ENCODE results near the gene TIMM21.

The TIMM21 gene

DNA sequence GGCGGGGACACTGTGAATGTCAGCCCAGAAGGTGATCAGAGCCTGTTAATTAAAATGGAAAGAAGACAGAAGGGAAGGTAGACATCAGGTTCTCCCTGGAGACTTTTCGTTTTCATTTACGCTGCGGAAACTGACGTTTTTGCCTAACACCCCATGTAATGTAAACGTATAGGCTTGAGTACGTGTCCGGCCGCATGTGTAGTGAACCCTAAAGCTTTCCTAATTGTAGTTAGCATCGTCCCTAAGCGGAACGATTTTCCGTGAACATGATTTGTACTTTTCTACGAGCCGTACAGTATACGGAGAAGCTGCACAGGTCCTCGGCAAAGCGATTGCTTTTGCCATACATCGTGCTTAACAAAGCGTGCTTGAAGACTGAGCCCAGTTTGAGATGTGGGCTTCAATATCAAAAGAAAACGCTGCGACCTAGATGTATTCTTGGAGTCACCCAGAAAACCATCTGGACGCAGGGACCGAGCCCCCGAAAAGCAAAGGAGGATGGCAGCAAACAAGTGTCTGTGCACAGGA lies 284 bp downstream of the TIMM21 start:
- DNase-seq, result no peak

- no peak for DNase-seq
These were observed 1.6 kb downstream of the TIMM21 start for GRCh38 chr18:74149878-74150277.

DNA sequence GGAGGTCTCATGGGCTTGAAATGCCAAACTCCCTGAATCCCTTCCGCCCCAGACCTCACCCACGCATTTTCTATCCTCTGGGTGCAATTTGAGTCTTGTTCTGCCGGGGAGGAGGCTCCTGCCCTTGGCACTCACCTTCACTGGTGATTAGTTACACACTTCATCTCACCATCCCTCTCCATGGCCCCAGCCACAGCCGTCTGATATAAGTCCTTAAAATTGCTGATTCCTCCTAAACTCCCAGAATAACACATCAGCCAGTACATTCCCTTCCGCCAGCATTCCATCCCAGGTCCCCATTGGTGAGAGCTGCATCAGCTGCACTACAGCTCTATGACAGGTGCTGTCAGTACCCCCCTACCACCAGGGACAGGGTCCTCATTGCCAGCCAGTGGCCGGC lies 3.9 kb downstream of the TIMM21 start:
- DNase-seq, result no peak

DNA sequence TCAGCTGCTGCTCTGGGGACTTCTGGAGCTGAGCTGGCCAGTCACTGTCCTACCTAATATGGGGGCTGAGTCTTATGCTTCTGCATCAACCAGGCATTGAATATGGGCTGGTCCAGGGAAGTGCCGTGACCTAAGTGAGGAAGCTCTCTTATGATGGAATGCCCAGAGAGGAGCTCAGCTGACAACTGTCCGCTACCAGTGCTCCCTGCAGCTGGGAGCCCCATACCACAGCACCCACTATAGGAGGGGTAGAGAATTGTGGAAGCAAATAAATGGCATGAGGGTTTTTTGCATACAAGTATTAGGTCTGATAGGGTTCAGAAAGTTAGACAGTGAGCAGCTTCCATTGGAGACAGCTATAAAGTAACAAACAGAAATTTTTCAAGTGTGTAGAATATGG lies 4.5 kb downstream of the TIMM21 start:
- no peak for DNase-seq

GRCh38 chr18:74153377-74153776 lies 5.1 kb downstream of the TIMM21 start:
- DNase-seq, result no peak

- no peak for DNase-seq
These were observed 5.5 kb downstream of the TIMM21 start for GRCh38 chr18:74153793-74154192.

- DNase-seq, result no peak
These were observed 6.4 kb downstream of the TIMM21 start for GRCh38 chr18:74154716-74155115.

GRCh38 chr18:74155276-74155675 lies 7.0 kb downstream of the TIMM21 start:
- DNase-seq, result no peak

DNA sequence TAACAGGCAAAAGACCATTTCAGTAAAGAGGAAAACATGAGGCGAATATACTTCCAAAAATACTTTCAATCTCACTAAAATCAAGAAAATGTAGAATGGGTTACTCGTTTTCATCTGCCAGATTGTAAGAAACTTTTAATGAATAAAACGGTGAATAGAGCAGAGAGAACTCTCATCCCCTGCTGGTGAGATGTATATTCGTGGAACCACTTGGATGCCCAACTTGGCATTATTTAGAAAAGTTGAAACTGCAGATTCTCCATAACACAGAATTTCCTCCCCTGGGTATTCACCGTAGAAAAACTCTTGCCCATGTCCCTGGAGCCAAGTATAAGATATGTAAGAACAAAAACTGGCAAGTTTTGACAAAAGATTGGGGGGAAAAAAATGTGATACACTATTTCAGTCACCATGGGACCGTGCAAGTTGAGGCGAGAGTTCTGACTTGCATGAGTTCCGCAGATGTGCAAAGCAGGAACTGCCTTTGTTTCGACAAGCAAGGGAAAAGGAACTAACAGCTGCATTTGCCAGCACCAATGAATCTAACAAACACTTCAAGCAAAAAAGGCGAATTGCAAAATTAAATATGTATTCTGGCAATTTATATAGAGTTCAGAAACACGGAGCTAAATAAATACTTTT lies 14.8 kb downstream of the TIMM21 start:
- DNase-seq, result no peak

GRCh38 chr18:74166386-74166785 lies 18.1 kb downstream of the TIMM21 start:
- no peak for DNase-seq

DNA sequence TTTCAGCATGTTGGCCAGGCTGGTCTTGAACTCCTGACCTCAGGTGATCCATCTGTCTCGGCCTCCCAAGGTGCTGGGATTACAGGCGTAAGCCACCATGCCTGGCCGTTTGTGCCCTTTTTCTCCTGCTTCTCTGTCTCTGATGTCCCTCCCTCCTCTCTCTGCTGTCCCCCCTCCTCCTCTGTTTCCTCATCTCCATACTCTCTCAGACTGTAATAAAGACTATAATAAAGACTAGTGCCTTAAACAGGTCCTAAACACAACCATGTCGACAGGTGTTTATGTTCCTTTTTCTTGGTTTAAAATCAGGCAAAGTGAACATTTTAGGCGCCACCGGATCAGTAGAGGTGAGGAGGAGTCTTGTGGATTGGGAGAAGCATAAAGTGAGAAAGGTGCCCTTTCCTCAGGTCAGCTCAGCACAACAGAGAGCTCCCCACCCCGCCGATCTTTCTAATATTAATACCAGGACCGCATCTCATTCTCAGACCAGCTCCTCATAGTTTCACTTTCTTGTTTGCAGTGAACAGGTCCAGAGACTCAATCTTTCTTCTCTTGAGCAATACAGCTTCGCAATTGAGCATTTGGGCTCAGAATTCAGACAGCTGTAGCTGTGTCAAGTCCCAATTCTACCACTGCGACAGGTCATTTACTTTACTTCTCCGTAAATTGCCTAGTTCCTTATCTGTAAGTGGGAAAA lies 23.7 kb downstream of the TIMM21 start:
- no peak for DNase-seq

GRCh38 chr18:74172697-74173433 lies 24.5 kb downstream of the TIMM21 start:
- no peak for DNase-seq

DNA sequence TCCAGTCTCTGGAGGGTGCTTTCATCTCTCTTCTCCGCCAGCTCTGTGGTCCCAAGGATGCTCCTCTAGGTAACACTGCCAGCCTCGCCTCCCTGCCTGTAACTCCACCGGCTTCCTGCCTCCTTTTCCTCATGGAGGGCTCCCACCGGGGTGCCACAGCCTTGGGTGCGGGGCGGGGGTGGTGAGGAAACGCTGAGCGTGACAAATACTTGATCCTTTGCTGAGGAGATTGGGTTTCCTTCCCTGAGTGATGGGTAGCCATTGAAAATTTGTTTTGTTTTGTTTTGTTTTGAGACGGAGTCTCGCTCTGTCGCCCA lies 25.1 kb downstream of the TIMM21 start:
- DNase-seq, result no peak

- DNase-seq, result no peak
These were observed 27.3 kb downstream of the TIMM21 start for GRCh38 chr18:74175658-74176057.

- DNase-seq, result no peak
These were observed 30.6 kb downstream of the TIMM21 start for GRCh38 chr18:74178884-74179283.

DNA sequence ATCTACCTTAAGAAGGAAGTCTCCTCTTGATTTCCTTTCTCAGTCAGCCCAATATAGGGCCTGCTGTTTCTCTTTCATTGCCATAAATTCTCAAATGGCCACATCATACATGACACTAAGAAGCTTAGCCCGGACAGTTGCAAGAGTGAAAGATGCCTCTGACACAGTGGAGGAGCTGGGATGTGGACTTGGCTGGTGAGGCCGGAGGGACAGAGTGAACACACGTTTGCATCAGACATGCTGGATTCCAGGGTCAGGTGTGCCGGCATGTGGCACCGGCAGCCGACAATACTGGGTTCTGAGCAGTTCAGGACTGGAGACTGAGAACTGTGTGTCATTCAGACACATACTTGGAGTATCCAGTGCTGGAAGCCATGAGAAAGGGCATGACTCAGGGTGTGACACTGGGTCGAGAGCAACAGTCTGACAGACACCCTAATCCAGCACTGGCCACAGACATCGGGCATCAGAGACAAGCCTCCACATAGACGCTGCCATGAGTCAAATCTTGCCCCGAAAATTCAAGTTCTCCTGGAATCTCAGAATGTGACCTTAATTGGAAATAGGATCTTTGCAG lies 31.4 kb downstream of the TIMM21 start:
- DNase-seq, result no peak

DNA sequence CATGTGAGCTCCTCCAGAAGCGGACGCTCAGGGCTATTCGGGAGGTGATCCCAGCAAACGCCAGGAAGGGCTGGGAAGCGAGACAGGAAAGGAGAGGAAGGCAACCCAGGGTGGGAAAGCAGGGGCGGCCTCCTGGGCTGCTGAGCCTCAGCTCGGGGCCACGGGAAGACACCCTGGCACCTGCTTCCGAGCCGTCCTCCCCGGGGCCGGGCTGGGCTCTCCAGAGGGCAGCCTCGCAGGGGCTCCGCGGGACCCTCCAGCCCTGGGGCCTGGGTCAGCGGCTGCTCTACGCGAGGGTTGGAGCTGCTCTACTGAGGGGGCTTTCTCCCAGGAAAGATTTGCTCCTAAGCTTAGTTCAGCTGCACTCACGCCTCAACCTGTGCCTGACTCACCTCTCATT lies 34.0 kb downstream of the TIMM21 start:
- no peak for DNase-seq

GRCh38 chr18:74183130-74183529 lies 34.8 kb downstream of the TIMM21 start:
- no peak for DNase-seq

- DNase-seq, result no peak
These were observed 36.6 kb downstream of the TIMM21 start for GRCh38 chr18:74184875-74185274.

- DNase-seq, result no peak
These were observed 37.5 kb downstream of the TIMM21 start for GRCh38 chr18:74185860-74186259.

DNA sequence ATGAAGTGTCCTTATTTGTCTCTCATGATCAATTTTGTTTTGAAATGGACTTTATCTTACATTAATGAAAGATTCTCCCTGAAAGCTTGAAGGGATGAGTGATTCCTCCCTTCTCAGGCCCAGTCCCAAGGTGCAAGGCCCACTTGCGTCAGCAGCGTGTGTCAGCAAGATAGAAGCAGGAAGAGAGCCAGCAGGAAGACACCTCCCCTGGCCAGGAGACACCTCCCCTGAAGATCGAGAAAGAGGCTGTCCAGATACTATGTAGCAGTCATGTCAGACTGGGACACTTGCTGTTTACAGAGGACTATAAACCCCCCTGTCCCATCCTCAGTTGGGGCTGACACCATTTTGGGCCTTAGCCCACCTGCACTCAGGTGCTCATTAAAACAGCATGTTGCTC lies 38.3 kb downstream of the TIMM21 start:
- DNase-seq, result no peak

DNA sequence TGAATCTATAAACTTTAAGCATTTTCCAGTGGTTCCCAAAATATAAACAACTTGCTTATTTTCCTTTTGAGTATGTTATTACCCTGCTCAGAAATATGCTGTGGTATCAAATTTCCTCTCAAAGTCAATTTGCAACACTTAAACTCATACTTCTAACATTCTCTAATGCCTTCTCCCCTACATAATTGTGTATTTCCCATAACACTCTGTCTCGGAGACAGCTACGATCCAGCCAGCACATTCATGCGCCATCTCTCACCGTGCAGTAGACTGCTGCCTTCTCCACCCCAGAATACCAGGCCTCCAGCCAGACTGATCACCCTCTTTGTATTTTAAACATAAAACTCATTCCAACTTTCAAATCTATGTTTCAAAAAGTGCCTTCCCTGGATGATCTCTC lies 41.8 kb downstream of the TIMM21 start:
- peak; percentile 10 for DNase-seq

DNA sequence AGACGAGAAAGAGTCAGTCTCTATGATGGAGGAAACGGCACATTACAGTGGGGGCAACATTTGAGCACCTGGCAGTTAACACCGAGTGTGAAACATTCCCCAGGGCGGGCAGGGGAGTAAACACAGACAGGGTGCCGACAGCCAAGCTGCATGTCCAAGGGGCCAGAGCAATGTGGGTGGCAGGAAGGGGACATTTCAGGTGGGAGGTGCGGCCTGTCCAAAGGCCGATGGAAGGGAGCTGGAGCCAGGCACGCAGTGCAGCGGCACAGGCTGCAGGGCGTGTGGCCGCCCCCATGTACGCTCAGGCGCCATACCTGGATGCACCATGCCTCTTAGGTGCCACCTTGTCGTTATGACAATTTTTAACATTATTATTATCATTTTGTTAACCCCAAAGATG lies 43.3 kb downstream of the TIMM21 start:
- DNase-seq, result no peak

GRCh38 chr18:74194691-74195090 lies 46.4 kb downstream of the TIMM21 start:
- DNase-seq, result no peak

Data from NCI-H1105 treated with DMSO at 0.1 percent for 48 hours (cell line).